ENCODE measurements around the gene CRYAB.

Gene CRYAB

DNA sequence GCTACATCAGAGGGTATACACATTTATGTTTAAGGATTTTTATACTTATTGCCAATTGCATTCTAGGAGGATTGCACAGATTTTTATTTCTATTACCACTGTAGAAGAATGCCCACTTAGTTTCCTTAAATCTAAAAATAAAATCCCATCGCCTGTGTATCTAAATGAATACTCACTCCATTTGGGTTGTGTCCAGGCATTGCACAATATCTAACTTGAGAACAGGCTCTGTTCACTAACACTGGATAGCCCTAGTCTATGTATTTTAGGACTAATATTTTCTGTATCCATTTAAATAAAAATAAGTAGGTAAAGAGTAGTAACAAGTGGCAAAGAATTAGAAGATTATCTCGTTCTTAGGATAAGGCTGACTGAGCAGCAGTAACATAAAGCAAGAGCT, 11.2 kb upstream of the CRYAB start:
- no peak overlapping the region for H4K91ac ChIP-seq (ENCODE audit: low read depth, low read length)
- peaks cover 11% of the 10 kb centered on the region for H3K79me1 ChIP-seq (ENCODE audit: low read length)
- peak overlapping the region; percentile 3 for H2BK5ac ChIP-seq (ENCODE audit: low read depth, low read length, poor library complexity)
- H4K8ac ChIP-seq (ENCODE audit: low read depth, low read length), result no peak overlapping the region
- H2AK5ac ChIP-seq (ENCODE audit: low read length), result no peak overlapping the region
- H4K12ac ChIP-seq (ENCODE audit: low read depth, low read length), result no peak overlapping the region
- H2AFZ ChIP-seq (ENCODE audit: insufficient read depth, low read length, poor library complexity), result no peak overlapping the region
- H2BK120ac ChIP-seq (ENCODE audit: insufficient read depth, low read length, poor library complexity), result no peak overlapping the region
- no peak for DNase-seq
- no peak overlapping the region for H3K4me2 ChIP-seq (ENCODE audit: low read length)
- H3K23ac ChIP-seq (ENCODE audit: low read length), result no peak overlapping the region
- no peaks in the 10 kb centered on the region for H3K36me3 ChIP-seq (ENCODE audit: control insufficient read depth in 1 of 2, insufficient read depth in 2 of 2, low read length in 2 of 2)
- H3K4me1 ChIP-seq (ENCODE audit: control insufficient read depth in 1 of 2, insufficient read depth in 2 of 2, low read length in 2 of 2), result peaks cover 22 to 26% of the 10 kb centered on the region in 2 experiments
- no peak overlapping the region for H3K9ac ChIP-seq (ENCODE audit: low read length)
- no peak overlapping the region for H3K14ac ChIP-seq (ENCODE audit: low read length)
- H2BK12ac ChIP-seq (ENCODE audit: low read length), result no peak overlapping the region
- no peak overlapping the region for H3K4me3 ChIP-seq (ENCODE audit: low read depth, low read length)
- H3K27ac ChIP-seq (ENCODE audit: low read depth, low read length), result peak overlapping the region; percentile 82
- peaks cover 4% of the 10 kb centered on the region for H3K9me3 ChIP-seq (ENCODE audit: insufficient read depth, low read depth, low read length)
- peaks cover 2% of the 10 kb centered on the region for H3K79me2 ChIP-seq (ENCODE audit: control insufficient read depth, insufficient read depth, low read length, poor library complexity)
- no peaks in the 10 kb centered on the region for H3K27me3 ChIP-seq (ENCODE audit: insufficient read depth, low read length)
- no peak overlapping the region for H3K18ac ChIP-seq (ENCODE audit: low read length)
- H3K4ac ChIP-seq (ENCODE audit: low read depth, low read length), result no peak overlapping the region
- WGBS (ENCODE audit: extremely low coverage, insufficient coverage, insufficient read length), result no CpG with 5 or more reads among the region's 2 CpGs

DNA sequence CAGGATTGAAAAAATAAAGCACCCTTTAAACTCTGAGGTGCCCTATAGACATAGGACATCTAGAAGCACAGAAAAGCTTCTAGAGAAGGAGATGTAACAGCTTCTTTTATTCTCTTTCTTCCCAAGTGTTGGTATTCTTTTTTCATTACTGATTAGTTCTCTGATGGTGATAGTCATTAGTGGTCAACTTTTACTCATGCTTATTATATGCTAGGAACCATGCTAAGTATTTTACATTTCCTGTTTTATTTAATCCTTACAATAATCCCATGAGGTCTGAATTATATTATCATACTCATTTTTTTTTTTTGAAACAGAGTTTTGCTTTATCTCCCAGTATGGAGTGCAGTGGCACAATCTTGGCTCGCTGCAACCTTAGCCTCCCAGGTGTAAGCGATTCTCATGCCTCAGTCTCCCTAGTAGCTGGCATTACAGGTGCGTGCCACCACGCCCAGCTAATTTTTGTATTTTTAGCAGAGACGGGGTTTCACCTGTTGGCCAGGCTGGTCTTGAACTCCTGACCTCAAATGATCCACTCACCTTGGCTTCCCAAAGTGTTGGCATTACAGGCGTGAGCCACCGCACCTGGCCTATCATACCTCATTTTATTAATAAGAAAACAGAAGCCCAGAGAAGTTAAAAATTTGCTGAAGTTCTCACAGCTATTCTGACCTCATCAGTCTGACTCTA, 10.1 kb upstream of the CRYAB start:
- WGBS (ENCODE audit: extremely low coverage, insufficient coverage, insufficient read length), result no CpG with 5 or more reads among the region's 7 CpGs
- no peak overlapping the region for H2BK120ac ChIP-seq (ENCODE audit: insufficient read depth, low read length, poor library complexity)

DNA sequence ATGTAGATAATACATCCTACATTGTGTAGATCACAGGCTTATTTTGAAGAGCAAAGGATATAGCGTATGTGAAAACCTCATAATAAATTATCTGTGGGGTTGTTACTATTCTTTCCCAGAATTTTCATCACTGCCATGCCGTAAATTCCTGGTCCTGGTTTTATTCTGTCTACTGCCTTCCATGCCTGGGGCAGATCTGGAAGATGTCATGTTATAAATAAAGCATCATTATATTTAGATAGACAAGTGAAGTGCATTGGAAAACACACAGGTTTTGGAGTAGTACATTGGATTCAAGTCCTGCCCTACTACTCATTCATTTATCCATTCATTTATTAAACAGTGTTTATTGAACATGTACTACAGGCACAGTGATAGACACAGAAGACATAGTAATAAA, 9.3 kb upstream of the CRYAB start:
- DNase-seq, result no peak
- no peak overlapping the region for H4K8ac ChIP-seq (ENCODE audit: low read depth, low read length)
- no peak overlapping the region for H4K12ac ChIP-seq (ENCODE audit: low read depth, low read length)
- no peak overlapping the region for H2AFZ ChIP-seq (ENCODE audit: insufficient read depth, low read length, poor library complexity)
- no peak overlapping the region for H3K4me2 ChIP-seq (ENCODE audit: low read length)
- peaks cover 2% of the 10 kb centered on the region for H3K79me2 ChIP-seq (ENCODE audit: control insufficient read depth, insufficient read depth, low read length, poor library complexity)
- no peaks in the 10 kb centered on the region for H3K36me3 ChIP-seq (ENCODE audit: control insufficient read depth in 1 of 2, insufficient read depth in 2 of 2, low read length in 2 of 2)
- H3K18ac ChIP-seq (ENCODE audit: low read length), result no peak overlapping the region
- no peak overlapping the region for H3K14ac ChIP-seq (ENCODE audit: low read length)
- H3K27ac ChIP-seq (ENCODE audit: low read depth, low read length), result no peak overlapping the region
- H2AK5ac ChIP-seq (ENCODE audit: low read length), result no peak overlapping the region
- no peak overlapping the region for H3K9ac ChIP-seq (ENCODE audit: low read length)
- peaks cover 8% of the 10 kb centered on the region for H3K79me1 ChIP-seq (ENCODE audit: low read length)
- no peak overlapping the region for H3K23ac ChIP-seq (ENCODE audit: low read length)
- H3K27me3 ChIP-seq (ENCODE audit: insufficient read depth, low read length), result no peaks in the 10 kb centered on the region
- H2BK120ac ChIP-seq (ENCODE audit: insufficient read depth, low read length, poor library complexity), result no peak overlapping the region
- H3K4ac ChIP-seq (ENCODE audit: low read depth, low read length), result no peak overlapping the region
- no peak overlapping the region for H4K91ac ChIP-seq (ENCODE audit: low read depth, low read length)
- no peak overlapping the region for H3K4me3 ChIP-seq (ENCODE audit: low read depth, low read length)
- no peak overlapping the region for H2BK12ac ChIP-seq (ENCODE audit: low read length)
- WGBS (ENCODE audit: extremely low coverage, insufficient coverage, insufficient read length), result no CpG with 5 or more reads among the region's 2 CpGs
- H2BK5ac ChIP-seq (ENCODE audit: low read depth, low read length, poor library complexity), result no peak overlapping the region
- peaks cover 12 to 15% of the 10 kb centered on the region in 2 experiments for H3K4me1 ChIP-seq (ENCODE audit: control insufficient read depth in 1 of 2, insufficient read depth in 2 of 2, low read length in 2 of 2)
- peaks cover 2% of the 10 kb centered on the region for H3K9me3 ChIP-seq (ENCODE audit: insufficient read depth, low read depth, low read length)

More for the DNA sequence above, 10.1 kb upstream of the CRYAB start:
- peaks cover 18 to 22% of the 10 kb centered on the region in 2 experiments for H3K4me1 ChIP-seq (ENCODE audit: control insufficient read depth in 1 of 2, insufficient read depth in 2 of 2, low read length in 2 of 2)
- no peak overlapping the region for H4K91ac ChIP-seq (ENCODE audit: low read depth, low read length)
- H3K4me3 ChIP-seq (ENCODE audit: low read depth, low read length), result no peak overlapping the region
- H3K18ac ChIP-seq (ENCODE audit: low read length), result no peak overlapping the region
- H3K4ac ChIP-seq (ENCODE audit: low read depth, low read length), result no peak overlapping the region
- no peak overlapping the region for H2BK12ac ChIP-seq (ENCODE audit: low read length)
- no peak overlapping the region for H4K8ac ChIP-seq (ENCODE audit: low read depth, low read length)
- peaks cover 4% of the 10 kb centered on the region for H3K9me3 ChIP-seq (ENCODE audit: insufficient read depth, low read depth, low read length)
- no peak overlapping the region for H2BK5ac ChIP-seq (ENCODE audit: low read depth, low read length, poor library complexity)
- peaks cover 11% of the 10 kb centered on the region for H3K79me1 ChIP-seq (ENCODE audit: low read length)
- no peak overlapping the region for H3K9ac ChIP-seq (ENCODE audit: low read length)
- DNase-seq, result no peak
- no peak overlapping the region for H4K12ac ChIP-seq (ENCODE audit: low read depth, low read length)
- H3K27me3 ChIP-seq (ENCODE audit: insufficient read depth, low read length), result no peaks in the 10 kb centered on the region
- no peak overlapping the region for H3K14ac ChIP-seq (ENCODE audit: low read length)
- H2AK5ac ChIP-seq (ENCODE audit: low read length), result no peak overlapping the region
- no peaks in the 10 kb centered on the region for H3K36me3 ChIP-seq (ENCODE audit: control insufficient read depth in 1 of 2, insufficient read depth in 2 of 2, low read length in 2 of 2)
- H3K79me2 ChIP-seq (ENCODE audit: control insufficient read depth, insufficient read depth, low read length, poor library complexity), result peaks cover 2% of the 10 kb centered on the region
- H3K4me2 ChIP-seq (ENCODE audit: low read length), result no peak overlapping the region
- no peak overlapping the region for H3K23ac ChIP-seq (ENCODE audit: low read length)
- no peak overlapping the region for H3K27ac ChIP-seq (ENCODE audit: low read depth, low read length)
- no peak overlapping the region for H2AFZ ChIP-seq (ENCODE audit: insufficient read depth, low read length, poor library complexity)

DNA sequence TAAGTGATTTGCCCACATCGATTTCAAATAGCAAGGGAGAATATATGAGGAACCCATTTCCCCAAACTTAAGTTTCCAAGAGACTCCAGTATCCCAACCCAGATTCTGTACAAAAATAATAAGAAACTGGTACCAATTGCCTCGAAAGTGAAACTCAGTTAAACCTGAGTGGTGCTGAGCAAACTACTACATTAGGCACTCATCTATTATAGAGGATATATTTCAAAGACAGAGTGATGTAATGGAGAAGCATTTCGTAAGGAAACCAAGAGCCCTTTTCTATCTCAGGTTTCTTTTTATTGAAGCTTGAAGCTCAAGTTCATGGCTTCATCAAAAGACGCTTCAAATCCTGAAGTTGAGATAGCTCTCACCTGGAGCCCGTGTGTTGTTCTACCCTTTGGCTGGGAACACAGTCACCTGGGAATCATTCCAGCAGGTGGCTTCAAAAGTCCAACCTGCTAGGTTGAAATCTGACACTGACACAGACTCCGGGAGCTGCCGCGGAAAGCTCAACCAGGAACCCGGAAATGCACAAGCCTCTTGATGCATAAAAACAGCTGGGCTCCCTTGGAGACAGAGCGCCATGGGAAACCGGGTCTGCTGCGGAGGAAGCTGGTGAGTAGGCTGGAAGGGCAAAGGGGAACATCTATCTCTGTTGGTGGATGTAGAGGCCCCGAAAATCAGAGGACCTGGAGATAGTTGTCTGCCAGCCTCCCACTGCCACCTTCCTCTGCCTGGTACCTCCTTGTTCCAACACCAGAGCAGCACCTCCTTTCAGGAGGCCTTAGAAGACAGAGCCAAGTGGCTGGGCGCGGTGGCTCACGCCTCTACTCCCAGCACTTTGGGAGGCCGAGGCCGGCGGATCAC, 7.1 kb upstream of the CRYAB start, which contains the start of gene C11orf52:
Gene C11orf52, plus strand, starts transcription at position 524 of the 867 bp plus-strand sequence. Its CDS starts 60 bp downstream, at position 584.
- H3K18ac ChIP-seq (ENCODE audit: low read length), result peak within 1 kb of the TSS; percentile 95
- H3K4me2 ChIP-seq (ENCODE audit: low read length), result peak within 1 kb of the TSS; percentile 61
- no peaks in the 10 kb centered on the region for H3K9me3 ChIP-seq (ENCODE audit: insufficient read depth, low read depth, low read length)
- peak within 1 kb of the TSS; percentile 89 for H3K4ac ChIP-seq (ENCODE audit: low read depth, low read length)
- H3K4me1 ChIP-seq (ENCODE audit: control insufficient read depth in 1 of 2, insufficient read depth in 2 of 2, low read length in 2 of 2), result peaks cover 6 to 7% of the 10 kb centered on the region in 2 experiments
- H4K12ac ChIP-seq (ENCODE audit: low read depth, low read length), result peak within 1 kb of the TSS; percentile 96
- H2AFZ ChIP-seq (ENCODE audit: insufficient read depth, low read length, poor library complexity), result peak within 1 kb of the TSS; percentile 98
- peak within 1 kb of the TSS; percentile 87 for H2BK12ac ChIP-seq (ENCODE audit: low read length)
- peak within 1 kb of the TSS; percentile 33 for H3K27ac ChIP-seq (ENCODE audit: low read depth, low read length)
- H3K4me3 ChIP-seq (ENCODE audit: low read depth, low read length), result no peak within 1 kb of the TSS
- peak within 1 kb of the TSS; percentile 96 for H3K14ac ChIP-seq (ENCODE audit: low read length)
- H3K36me3 ChIP-seq (ENCODE audit: control insufficient read depth in 1 of 2, insufficient read depth in 2 of 2, low read length in 2 of 2), result no peaks in the 10 kb centered on the region
- H3K9ac ChIP-seq (ENCODE audit: low read length), result peak within 1 kb of the TSS; percentile 13
- peak within 1 kb of the TSS; percentile 99 for H2AK5ac ChIP-seq (ENCODE audit: low read length)
- no peaks in the 10 kb centered on the region for H3K27me3 ChIP-seq (ENCODE audit: insufficient read depth, low read length)
- peaks cover 2% of the 10 kb centered on the region for H3K79me2 ChIP-seq (ENCODE audit: control insufficient read depth, insufficient read depth, low read length, poor library complexity)
- H4K91ac ChIP-seq (ENCODE audit: low read depth, low read length), result peak within 1 kb of the TSS; percentile 97
- H3K79me1 ChIP-seq (ENCODE audit: low read length), result peaks cover 5% of the 10 kb centered on the region
- WGBS (ENCODE audit: extremely low coverage, insufficient coverage, insufficient read length), result no CpG with 5 or more reads among the region's 19 CpGs
- H4K8ac ChIP-seq (ENCODE audit: low read depth, low read length), result peak within 1 kb of the TSS; percentile 100
- DNase-seq, result peak; percentile 96
- peak within 1 kb of the TSS; percentile 82 for H2BK120ac ChIP-seq (ENCODE audit: insufficient read depth, low read length, poor library complexity)
- H2BK5ac ChIP-seq (ENCODE audit: low read depth, low read length, poor library complexity), result peak within 1 kb of the TSS; percentile 77
- H3K23ac ChIP-seq (ENCODE audit: low read length), result no peak within 1 kb of the TSS

Measured in trophoblast cell (in vitro differentiated cells and primary cell).